Smooth muscle cell (in vitro differentiated cells): ENCODE data around the gene AKR7A3. TPM values are rescaled to one million over a fixed set of nuclear protein-coding genes. Genes with fewer than 3 reads are reported as not detected.
"Not testable (repeated sequence)": the region's sequence is repeated elsewhere in the genome, so short reads cannot be mapped to it uniquely, and the experiment has no call there.

Experiments used
- DNase-seq: peaks from one replicate; lab custom pipeline; 2025; ENCODE audit not compliant: unreplicated experiment; lab: John Stamatoyannopoulos, UW
- H2AFZ ChIP-seq: fragments of 200-600 bp; sonication (generic); 2 replicates; pipeline ENCODE4 v1.6.0; 2016; ENCODE audit warnings: antibody characterized with exemption, low read depth, mild to moderate bottlenecking
- H3F3A ChIP-seq: fragments of 200-600 bp; sonication (generic); 2 replicates; pipeline ENCODE4 v1.6.0; 2017; ENCODE audit warnings: antibody characterized with exemption, low read depth
- H3K27ac ChIP-seq: fragments of 200-600 bp; sonication (generic); 2 replicates; pipeline ENCODE4 v1.5.1; 2016; ENCODE audit warnings: low read depth, mild to moderate bottlenecking
- H3K27me3 ChIP-seq: fragments of 200-600 bp; sonication (generic); 2 replicates; pipeline ENCODE4 v1.6.1; 2016; ENCODE audit warnings: low read depth, mild to moderate bottlenecking
- H3K36me3 ChIP-seq: fragments of 200-600 bp; sonication (generic); 2 replicates; pipeline ENCODE4 v1.5.1; 2016; ENCODE audit warnings: low read depth
- H3K4me1 ChIP-seq: fragments of 200-600 bp; sonication (generic); 2 replicates; pipeline ENCODE4 v1.5.1; 2016; ENCODE audit warnings: low read depth
- H3K4me2 ChIP-seq: fragments of 200-600 bp; sonication (generic); 2 replicates; pipeline ENCODE4 v1.6.0; 2016; ENCODE audit warnings: mild to moderate bottlenecking
- H3K4me3 ChIP-seq: fragments of 200-600 bp; sonication (generic); 2 replicates; pipeline ENCODE4 v1.5.1; 2016; ENCODE audit warnings: mild to moderate bottlenecking
- H3K79me2 ChIP-seq: fragments of 200-600 bp; sonication (generic); 2 replicates; pipeline ENCODE4 v1.6.0; 2016; ENCODE audit warnings: low read depth, mild to moderate bottlenecking
- H3K9ac ChIP-seq: fragments of 200-600 bp; sonication (generic); 2 replicates; pipeline ENCODE4 v1.6.0; 2016; ENCODE audit warnings: low read depth
- H3K9me3 ChIP-seq: fragments of 200-600 bp; sonication (generic); replicated peaks from 2 replicates; pipeline ENCODE4 v1.5.1; 2016; ENCODE audit warnings: low read depth
- H4K20me1 ChIP-seq: fragments of 200-600 bp; sonication (generic); 2 replicates; pipeline ENCODE4 v1.6.0; 2016; ENCODE audit warnings: low read depth
- CTCF ChIP-seq: fragments of 200-600 bp; sonication (generic); IDR thresholded peaks from 2 replicates; pipeline ENCODE4 v1.5.1; 2017; ENCODE audit warnings: borderline replicate concordance, mild to moderate bottlenecking, antibody characterized with exemption; ENCODE audit not compliant: insufficient read depth, poor library complexity, severe bottlenecking
- WGBS: methylation state at CpG from one replicate; pipeline ENCODE4 v1.1.7; 2016; ENCODE audit warnings: low lambda C conversion rate; 5-methylcytosine and 5-hydroxymethylcytosine counted together
- polyA plus RNA-seq: library from polyadenylated mRNA; unstranded; fragments of >200 nt; fragmentation: Nextera tagmentation; extraction: Ambion mirVana; gene quantifications from 2 replicates; pipeline ENCODE4 v1.2.1, GENCODE V29; 2016
- total RNA-seq: library from RNA; depleted of rRNA; stranded (reverse); fragments of >200 nt; gene quantifications from 2 replicates; pipeline ENCODE4 v1.2.3, GENCODE V29; 2014

Gene AKR7A3
- total and polyA plus RNA-seq, 2 experiments from 2014 or later = 0.62 to 0.85 TPM

GRCh38 chr1:19273106-19273843, 15.3 kb downstream of the AKR7A3 start:
- 93% methylated on average over 22 of the region's 22 CpGs for WGBS
- H3K79me2 ChIP-seq = no peaks in the 10 kb centered on the region
- no peak overlapping the region for H3K9ac ChIP-seq
- H3F3A ChIP-seq = no peaks in the 10 kb centered on the region
- no peak for DNase-seq
- H3K36me3 ChIP-seq = no peaks in the 10 kb centered on the region
- H3K9me3 ChIP-seq = no peaks in the 10 kb centered on the region
- H3K27ac ChIP-seq = no peak overlapping the region
- no peak overlapping the region for H3K4me2 ChIP-seq
- TF ChIP-seq CTCF = no peak
- no peak overlapping the region for H3K4me3 ChIP-seq
- H3K4me1 ChIP-seq = no peaks in the 10 kb centered on the region
- no peaks in the 10 kb centered on the region for H4K20me1 ChIP-seq
- no peaks in the 10 kb centered on the region for H3K27me3 ChIP-seq
- no peak overlapping the region for H2AFZ ChIP-seq

GRCh38 chr1:19272064-19272463, 16.5 kb downstream of the AKR7A3 start:
- no peaks in the 10 kb centered on the region for H3K36me3 ChIP-seq
- H3K4me2 ChIP-seq = no peak overlapping the region
- H3K27ac ChIP-seq = no peak overlapping the region
- H3K9ac ChIP-seq = no peak overlapping the region
- H3K9me3 ChIP-seq = no peaks in the 10 kb centered on the region
- no peak overlapping the region for H3K4me3 ChIP-seq
- TF ChIP-seq CTCF = no peak
- DNase-seq = no peak
- no peaks in the 10 kb centered on the region for H3K27me3 ChIP-seq
- no peaks in the 10 kb centered on the region for H3K4me1 ChIP-seq
- no peaks in the 10 kb centered on the region for H4K20me1 ChIP-seq
- H2AFZ ChIP-seq = no peak overlapping the region
- no peaks in the 10 kb centered on the region for H3K79me2 ChIP-seq
- H3F3A ChIP-seq = no peaks in the 10 kb centered on the region

- H2AFZ ChIP-seq, H3K27ac ChIP-seq, H3F3A ChIP-seq, H3K9ac ChIP-seq, H3K79me2 ChIP-seq, H3K9me3 ChIP-seq, DNase-seq, H3K4me2 ChIP-seq, H3K4me3 ChIP-seq, H4K20me1 ChIP-seq, H3K36me3 ChIP-seq, H3K4me1 ChIP-seq, H3K27me3 ChIP-seq: not testable (repeated sequence)
- WGBS = 87% methylated on average over 6 of the region's 6 CpGs
Observed at GRCh38 chr1:19270343-19270730, 18.2 kb downstream of the AKR7A3 start.

- not testable (repeated sequence) for H3K4me1 ChIP-seq, DNase-seq, H3K27ac ChIP-seq, H2AFZ ChIP-seq, H3K4me3 ChIP-seq, H3K9me3 ChIP-seq, H3K4me2 ChIP-seq, H4K20me1 ChIP-seq, H3K79me2 ChIP-seq, H3K36me3 ChIP-seq, H3K27me3 ChIP-seq, H3F3A ChIP-seq, H3K9ac ChIP-seq
- WGBS = 71% methylated on average over 8 of the region's 9 CpGs
Observed at GRCh38 chr1:19269427-19270342, 18.9 kb downstream of the AKR7A3 start.
